LNCaP clone FGC (cell line): Measurements from ENCODE around the gene SELE.
"Not testable (repeated sequence)": the region's sequence is repeated elsewhere in the genome, so short reads cannot be mapped to it uniquely, and the experiment has no call there.

ENCODE experiments used
- DNase-seq: peaks from one replicate; pipeline ENCODE4 v3.0.0-alpha.2; 2011; ENCODE audit warnings: low read depth
- H3K4me3 ChIP-seq: 2 replicates; pipeline ENCODE4 v1.5.1; 2011; ENCODE audit warnings: mild to moderate bottlenecking, low read depth, low read length, control low read depth
- CTCF ChIP-seq: IDR thresholded peaks from 2 replicates; pipeline ENCODE4 v1.5.1; 2012; ENCODE audit warnings: mild to moderate bottlenecking; ENCODE audit not compliant: control insufficient read depth, insufficient read depth; ENCODE audit errors: extremely low read depth

Gene SELE

DNA sequence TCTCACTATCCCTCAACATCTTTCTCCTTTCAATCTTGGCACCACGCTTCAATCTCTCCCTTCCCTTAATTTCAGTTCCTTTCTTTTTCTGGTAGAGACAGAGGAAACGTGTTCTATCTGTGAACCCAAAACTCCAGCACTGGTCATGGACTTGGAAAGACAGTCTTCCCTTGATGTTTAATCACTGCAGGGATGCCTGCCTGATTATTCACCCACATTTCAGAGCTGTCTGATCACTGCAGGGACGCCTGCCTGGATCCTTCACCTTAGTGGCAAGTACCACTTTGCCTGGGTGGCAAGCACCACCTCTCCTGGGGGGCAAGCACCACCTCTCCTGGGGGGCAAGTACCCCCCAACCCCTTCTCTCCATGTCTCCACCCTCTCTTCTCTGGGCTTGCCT is 50.2 kb downstream of the SELE start:
- TF ChIP-seq CTCF = no peak
- DNase-seq = no peak
- no peak overlapping the region for H3K4me3 ChIP-seq

DNA sequence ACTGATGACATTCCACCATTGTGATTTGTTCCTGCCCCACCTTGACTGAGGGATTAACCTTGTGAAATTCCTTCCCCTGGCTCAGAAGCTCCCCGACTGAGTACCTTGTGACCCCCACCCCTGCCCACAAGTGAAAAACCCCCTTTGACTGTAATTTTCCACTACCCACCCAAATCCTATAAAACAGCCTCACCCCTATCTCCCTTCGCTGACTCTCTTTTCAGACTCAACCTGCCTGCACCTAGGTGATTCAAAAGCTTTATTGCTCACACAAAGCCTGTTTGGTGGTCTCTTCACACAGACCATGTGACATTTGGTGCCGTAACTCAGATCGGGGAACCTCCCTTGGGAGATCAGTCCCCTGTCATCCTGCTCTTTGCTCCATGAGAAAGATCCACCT is 50.7 kb downstream of the SELE start:
- DNase-seq, H3K4me3 ChIP-seq: not testable (repeated sequence)

GRCh38 chr1:169682071-169682470 is 51.8 kb downstream of the SELE start:
- DNase-seq = no peak

GRCh38 chr1:169681140-169681539 is 52.7 kb downstream of the SELE start:
- TF ChIP-seq CTCF = no peak
- H3K4me3 ChIP-seq = no peak overlapping the region
- no peak for DNase-seq

More at GRCh38 chr1:169682071-169682470, 51.8 kb downstream of the SELE start:
- no peak overlapping the region for H3K4me3 ChIP-seq
- no peak for TF ChIP-seq CTCF

GRCh38 chr1:169680377-169681019 is 53.4 kb downstream of the SELE start:
- no peak for DNase-seq
- no peak overlapping the region for H3K4me3 ChIP-seq
- no peak for TF ChIP-seq CTCF

- DNase-seq = no peak
- no peak overlapping the region for H3K4me3 ChIP-seq
- TF ChIP-seq CTCF = no peak
These were observed 54.2 kb downstream of the SELE start for GRCh38 chr1:169679692-169680091.

- no peak for DNase-seq
- H3K4me3 ChIP-seq = no peak overlapping the region
- TF ChIP-seq CTCF = no peak
These were observed 57.9 kb downstream of the SELE start for GRCh38 chr1:169676001-169676400.
